DMS53 treated with DMSO at 0.1 percent for 48 hours (cell line): ENCODE measurements around the gene STK26.
"Not testable (repeated sequence)": the region's sequence is repeated elsewhere in the genome, so short reads cannot be mapped to it uniquely, and the experiment has no call there.

Source experiments
- DNase-seq: peaks from one replicate; lab custom pipeline; 2025; ENCODE audit not compliant: unreplicated experiment; lab: John Stamatoyannopoulos, UW

The STK26 gene

DNA sequence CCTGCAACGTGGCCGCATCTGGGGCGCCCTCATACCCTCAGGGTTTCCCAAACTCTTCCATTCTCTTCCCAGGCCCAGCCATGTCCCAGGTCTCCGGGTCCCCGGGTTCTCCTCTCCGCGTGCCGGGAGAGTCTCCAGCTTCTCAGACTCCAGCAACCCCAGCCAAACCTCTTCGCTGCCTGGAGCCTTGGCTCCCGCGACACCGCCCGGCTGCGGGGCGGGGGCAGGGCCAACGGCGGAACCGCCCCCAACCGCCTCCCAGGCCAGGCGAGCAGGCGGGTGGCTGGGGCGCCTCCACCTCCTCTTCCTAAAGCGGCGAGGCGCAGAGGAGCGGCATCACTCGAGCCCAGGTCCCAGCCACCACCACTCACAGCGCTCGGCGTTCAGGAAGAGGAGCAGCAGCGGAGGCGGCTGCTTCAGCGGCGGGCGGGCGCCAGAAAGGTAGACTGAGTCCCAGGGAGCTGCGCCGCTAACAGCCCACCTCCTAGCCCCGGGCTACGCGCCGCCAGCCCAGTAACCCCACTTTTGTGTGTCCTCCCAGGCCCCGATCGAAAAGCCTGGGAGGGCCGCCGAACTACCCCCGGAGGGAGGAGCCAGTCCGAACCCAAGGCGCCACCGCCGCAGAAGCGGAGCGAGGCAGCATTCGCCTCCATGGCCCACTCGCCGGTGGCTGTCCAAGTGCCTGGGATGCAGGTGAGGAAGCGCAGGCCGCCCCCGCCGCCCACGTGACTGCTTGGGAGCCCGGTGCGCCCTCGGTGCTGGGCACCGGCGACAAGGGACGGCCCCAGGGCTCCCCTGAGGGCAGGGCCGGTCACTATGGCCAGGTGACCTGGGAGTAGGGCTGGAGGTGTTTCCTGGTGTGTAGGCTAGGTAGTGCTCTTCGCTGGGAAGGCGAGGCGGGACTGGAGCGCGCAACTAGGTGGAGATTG, at the start of gene STK26:
Gene STK26, plus strand, starts transcription at position 336 of the 929 bp plus-strand sequence. Its CDS starts 316 bp downstream, at position 652.
- peak; percentile 56 for DNase-seq

GRCh38 chrX:131975851-131976250, 47.3 kb upstream of the STK26 start:
- DNase-seq: no peak

DNA sequence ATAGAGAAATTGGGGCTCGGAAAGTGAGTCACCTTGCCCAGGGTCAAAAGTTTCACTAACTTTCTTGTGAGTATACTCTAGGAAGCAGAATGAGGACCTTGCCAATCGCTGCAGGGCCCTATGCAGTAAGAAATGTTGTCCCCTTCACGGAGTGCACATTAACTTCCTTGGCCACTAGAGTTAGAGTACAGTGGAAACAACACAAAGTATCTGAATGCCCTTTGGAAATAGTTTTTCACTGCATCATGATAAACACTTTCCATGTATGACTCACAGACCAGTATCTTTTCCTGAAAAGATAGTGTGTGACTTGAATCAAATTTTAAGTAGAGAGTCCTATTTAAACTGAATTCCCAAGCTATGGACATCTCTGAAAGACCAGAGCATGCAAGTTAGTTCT, 45.5 kb upstream of the STK26 start:
- no peak for DNase-seq

GRCh38 chrX:131979116-131979515, 44.0 kb upstream of the STK26 start:
- DNase-seq: no peak

GRCh38 chrX:131985526-131986049, 37.5 kb upstream of the STK26 start:
- no peak for DNase-seq

DNA sequence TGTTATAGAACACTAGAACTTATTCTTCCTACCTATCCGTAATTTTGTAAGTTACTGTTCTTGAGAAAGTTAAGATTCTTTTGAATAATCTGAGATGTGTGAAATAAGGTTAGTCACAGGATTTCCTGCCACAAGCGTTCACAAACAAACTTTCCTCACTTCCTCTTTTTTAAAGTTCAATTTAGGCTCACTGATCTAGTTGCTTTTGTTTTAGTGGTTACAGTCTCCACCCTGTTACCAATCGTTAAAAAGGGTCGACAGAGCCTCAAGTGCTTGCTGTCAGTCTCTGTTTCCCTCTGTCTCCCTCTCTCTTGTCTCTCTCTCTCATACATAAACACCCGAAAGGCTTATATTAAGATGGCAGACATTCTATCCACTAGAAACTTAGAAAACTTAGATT, 35.9 kb upstream of the STK26 start:
- no peak for DNase-seq

GRCh38 chrX:131988236-131988635, 34.9 kb upstream of the STK26 start:
- DNase-seq: no peak

DNA sequence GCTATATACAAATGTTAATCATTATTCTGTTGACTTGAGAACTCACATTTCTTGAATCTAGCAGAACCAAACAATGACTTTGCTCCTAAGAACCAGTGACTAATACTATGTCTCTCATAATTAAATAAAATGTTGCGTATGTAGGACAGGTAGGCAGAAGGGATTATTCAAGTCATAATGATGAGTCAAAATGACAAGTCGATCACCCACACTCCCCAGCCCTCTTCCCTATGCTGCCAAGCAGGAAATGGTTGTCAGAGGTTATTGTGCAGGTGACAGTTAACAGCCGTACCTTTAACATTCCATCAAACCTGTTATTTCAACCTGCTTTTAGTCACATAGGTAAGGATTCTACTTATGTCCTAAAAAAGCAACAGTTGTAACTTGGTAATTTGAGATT, 22.0 kb upstream of the STK26 start:
- no peak for DNase-seq

DNA sequence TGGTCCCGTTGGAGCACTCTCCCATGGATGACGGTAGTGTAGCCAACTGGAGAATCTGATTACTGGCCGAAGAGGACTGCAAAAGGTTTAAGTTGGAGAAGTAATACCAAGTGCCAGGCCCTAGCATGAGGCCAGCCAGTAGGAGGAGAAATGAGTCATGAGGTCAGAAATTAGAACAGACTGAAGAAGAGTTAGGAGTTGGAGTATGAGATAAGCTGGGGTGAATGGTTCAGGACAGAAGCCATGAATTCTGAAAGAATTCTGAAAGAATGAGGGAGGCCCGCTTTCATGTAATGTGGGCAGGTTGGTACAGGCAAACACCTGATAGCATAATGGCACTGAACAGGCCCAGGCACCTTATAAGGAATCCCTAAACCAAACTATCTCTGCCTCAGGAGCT, 18.4 kb upstream of the STK26 start:
- DNase-seq: no peak

DNA sequence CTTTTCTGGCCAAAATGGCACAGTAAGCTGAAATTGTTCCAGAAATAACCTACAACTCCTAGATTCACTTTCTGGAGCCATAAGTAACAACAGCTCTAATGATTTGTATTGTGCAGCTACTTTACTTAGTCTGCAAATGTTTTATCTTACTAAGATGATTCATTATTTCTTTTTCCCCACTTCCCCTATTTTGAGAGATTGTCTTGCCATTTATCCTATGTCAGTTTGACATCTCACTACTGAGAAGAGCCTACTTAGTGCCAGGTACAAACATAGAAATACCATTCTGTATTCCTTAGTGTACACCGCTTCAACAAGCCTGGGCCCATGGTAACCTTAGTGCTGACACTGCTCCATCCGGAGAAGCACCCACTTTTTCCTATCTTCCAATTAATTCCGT, 13.8 kb upstream of the STK26 start:
- no peak for DNase-seq

GRCh38 chrX:132010213-132010612, 12.9 kb upstream of the STK26 start:
- DNase-seq: not testable (repeated sequence)

DNA sequence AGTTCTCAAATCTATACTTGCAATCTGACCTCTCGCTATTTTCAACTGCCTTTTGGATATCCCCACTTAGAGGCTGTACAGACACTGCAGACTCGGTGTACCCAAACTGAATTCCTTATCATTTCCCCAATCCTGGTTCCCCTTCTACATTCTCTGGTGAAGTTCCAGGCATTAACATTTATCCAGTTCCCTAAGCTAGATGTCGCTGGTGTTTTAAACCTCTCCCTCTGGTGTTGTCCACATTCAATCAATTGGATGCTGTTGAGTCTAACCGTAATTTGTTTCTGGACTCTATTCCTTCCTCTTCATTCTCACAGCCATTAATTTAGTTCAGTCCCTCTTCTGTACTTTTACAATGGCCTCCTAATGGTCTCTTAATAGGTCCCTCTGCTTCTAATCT, 7.2 kb upstream of the STK26 start:
- no peak for DNase-seq

DNA sequence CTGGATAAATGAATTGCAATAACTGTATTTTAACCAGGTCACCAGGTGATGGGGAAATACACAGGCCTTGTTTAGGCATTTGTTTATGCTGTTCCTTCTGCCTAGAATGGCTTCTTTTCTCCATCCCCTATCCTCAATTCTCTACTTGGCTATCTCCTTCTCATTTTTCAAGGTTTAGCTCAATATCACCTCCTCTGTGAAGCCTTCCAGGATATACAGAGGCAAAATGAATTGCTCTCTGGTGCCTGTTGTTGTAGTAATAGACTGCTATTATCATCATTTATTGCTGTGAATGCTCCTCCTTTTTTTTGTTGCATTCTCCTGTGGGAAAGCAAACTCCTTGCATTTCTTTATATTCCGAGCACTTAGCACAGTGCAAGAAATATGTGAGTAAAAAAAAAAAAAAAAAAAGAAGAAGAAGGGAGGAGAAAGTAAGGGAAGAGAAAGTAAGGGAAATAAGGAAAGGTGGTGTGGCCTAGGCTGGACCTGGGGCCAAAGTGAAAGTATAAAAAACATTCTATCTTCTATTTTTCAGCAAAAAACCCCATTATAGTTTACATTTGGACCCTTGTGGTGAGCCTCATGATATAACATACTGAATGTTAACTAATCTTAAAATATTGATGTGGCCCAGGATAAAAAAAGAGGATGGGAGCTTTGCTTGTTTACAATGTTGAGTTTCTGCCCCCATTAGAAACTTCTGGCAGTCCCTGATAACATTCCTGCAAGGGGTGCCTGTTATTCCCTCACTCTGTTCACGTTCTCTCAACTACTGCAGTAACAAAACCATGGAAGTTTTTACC, 6.3 kb upstream of the STK26 start:
- DNase-seq: no peak

- no peak for DNase-seq
Observed at GRCh38 chrX:132017431-132018185, 5.5 kb upstream of the STK26 start.

DNA sequence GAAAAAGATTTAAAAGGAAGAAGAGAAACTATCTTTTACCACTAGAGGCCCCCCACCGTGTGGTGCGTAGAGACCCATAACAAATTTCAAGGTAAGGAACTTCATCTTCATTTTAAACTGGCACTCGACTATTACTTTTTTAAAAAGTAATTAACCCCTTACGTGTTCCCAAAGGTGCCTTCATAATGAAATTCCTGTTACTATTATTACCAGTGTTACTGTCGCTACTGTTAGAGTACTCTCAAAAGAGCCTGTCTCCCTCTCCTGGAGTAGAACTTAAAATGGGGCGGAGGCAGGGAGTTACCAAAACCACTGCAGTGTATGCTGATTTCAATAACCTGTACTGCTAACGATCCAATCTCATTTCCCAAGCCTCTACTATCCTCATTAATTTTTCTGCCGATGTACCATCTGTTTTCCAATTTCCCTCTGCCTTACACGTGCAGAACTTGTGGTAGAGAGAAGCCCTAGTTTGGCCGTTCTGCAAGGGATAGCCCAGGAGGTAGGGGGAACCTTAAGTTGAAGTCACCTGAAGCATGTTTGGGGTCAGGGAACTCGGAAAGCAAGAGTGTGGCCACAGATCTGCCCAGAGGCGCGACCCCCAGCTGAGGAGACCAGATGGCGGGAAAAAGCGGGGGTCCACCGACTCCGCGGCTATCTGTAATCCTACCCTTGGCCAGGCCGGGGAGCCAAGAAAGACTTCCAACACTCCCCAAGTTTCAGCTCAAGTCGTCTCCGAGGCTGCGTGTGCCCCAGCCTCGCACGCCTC, 720 bp upstream of the STK26 start:
- DNase-seq: no peak

- DNase-seq: no peak
Observed at GRCh38 chrX:132023896-132024386, 839 bp downstream of the STK26 start.

DNA sequence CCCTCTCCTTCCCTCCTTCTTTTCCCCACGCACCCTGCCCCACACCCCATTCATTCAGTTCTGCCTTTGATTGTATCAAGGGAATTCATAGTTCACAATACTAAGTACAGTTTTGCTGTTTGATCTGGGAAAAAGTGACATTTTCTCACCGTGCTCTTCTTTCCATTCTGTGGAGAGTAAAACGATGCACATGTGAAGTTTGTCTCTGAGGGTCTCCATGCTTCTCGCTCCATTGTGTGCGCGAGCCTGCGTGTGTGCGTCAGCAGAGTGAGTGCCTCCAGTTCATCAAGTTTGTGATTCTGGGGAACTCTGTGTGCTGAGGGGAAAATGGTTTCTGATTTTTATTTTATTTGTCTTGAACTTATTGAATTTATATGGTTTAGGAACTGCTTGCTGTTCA, 1.9 kb downstream of the STK26 start:
- DNase-seq: no peak

GRCh38 chrX:132030264-132030663, 7.2 kb downstream of the STK26 start:
- DNase-seq: no peak

GRCh38 chrX:132031867-132032266, 8.8 kb downstream of the STK26 start:
- no peak for DNase-seq

DNA sequence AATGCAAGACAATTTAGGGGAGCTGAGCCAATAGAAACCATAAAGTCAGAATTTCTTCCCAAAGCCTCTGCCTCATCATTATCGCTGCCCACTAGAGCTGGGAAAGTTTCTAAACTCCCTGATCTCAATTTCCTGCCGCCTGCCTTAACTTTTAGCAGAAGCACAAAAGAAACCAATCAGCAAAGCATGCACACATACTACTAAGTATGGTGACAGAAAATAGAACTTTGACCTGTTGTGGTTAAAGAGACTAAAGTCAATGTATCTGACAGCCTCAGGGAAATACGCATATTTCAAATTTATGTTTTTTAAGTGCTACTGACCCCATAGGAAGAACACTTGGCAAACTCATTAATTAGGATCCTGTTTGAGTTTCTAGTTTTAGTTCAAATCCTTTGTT, 10.1 kb downstream of the STK26 start:
- no peak for DNase-seq
